H1 (cell line): ENCODE measurements around the gene MS4A3. TPM values are rescaled to one million over a fixed set of nuclear protein-coding genes. Genes with fewer than 3 reads are reported as not detected.

Source experiments
- CTCF ChIA-PET: fragments of 300-600 bp; sonication (Branson Sonifier 250); formaldehyde crosslinking; loops from one replicate; lab custom pipeline; 2021; ENCODE audit not compliant: partially characterized antibody; lab: Charles Lee
- POLR2A ChIA-PET: fragments of 300-600 bp; sonication (Branson Sonifier 250); formaldehyde crosslinking; loops from one replicate; lab custom pipeline; 2021; ENCODE audit warnings: inconsistent platforms; ENCODE audit not compliant: partially characterized antibody; lab: Charles Lee
- DNase-seq, 2 experiments: peaks; one replicate each; pipeline versions ENCODE4 v3.0.0 to v3.0.0-alpha.2; 2010 to 2022; ENCODE audit warnings: low spot score in 2 of 2, low read depth in 1 of 2, mixed read lengths in 1 of 2
- FAIRE-seq: peaks from 2 replicates; lab custom pipeline; 2011; peaks lifted over from hg19 to GRCh38; lab: Jason Lieb, UNC
- H2AFZ ChIP-seq: 2 replicates; pipeline ENCODE4 v1.8.1; 2012; ENCODE audit warnings: low read length, inconsistent platforms
- H2AK5ac ChIP-seq: 2 replicates; pipeline ENCODE4 v1.6.1; 2013; ENCODE audit warnings: low read depth, low read length
- H2BK120ac ChIP-seq: replicated peaks from 2 replicates; pipeline ENCODE3; 2013; ENCODE audit warnings: low read depth, low read length, inconsistent platforms
- H2BK12ac ChIP-seq: 2 replicates; pipeline ENCODE4 v1.6.1; 2013; ENCODE audit warnings: low read depth, low read length
- H2BK15ac ChIP-seq: 2 replicates; pipeline ENCODE4 v1.6.1; 2013; ENCODE audit warnings: low read length
- H2BK20ac ChIP-seq: 2 replicates; pipeline ENCODE4 v1.6.1; 2013; ENCODE audit warnings: low read length
- H2BK5ac ChIP-seq: 2 replicates; pipeline ENCODE4 v1.6.1; 2013; ENCODE audit warnings: low read depth, low read length
- H3K14ac ChIP-seq: 2 replicates; pipeline ENCODE4 v1.6.1; 2013; ENCODE audit warnings: inconsistent platforms; ENCODE audit not compliant: insufficient read length
- H3K18ac ChIP-seq: 2 replicates; pipeline ENCODE4 v1.6.1; 2013; ENCODE audit warnings: low read length; ENCODE audit errors: extremely low read depth
- H3K23ac ChIP-seq: 2 replicates; pipeline ENCODE4 v1.6.1; 2013; ENCODE audit warnings: inconsistent platforms; ENCODE audit not compliant: insufficient read length
- H3K23me2 ChIP-seq: 2 replicates; pipeline ENCODE4 v1.6.1; 2013; ENCODE audit warnings: low read depth, low read length
- H3K27ac ChIP-seq: 2 replicates; pipeline ENCODE4 v1.6.1; 2011; ENCODE audit warnings: low read depth, low read length, inconsistent platforms
- H3K27me3 ChIP-seq, 4 experiments: replicated peaks in 1 of 4; 1 replicate in 1 of 4; 2 replicates in 3 of 4; pipeline versions ENCODE4 v1.6.1 to v1.8.1; 2011 to 2013; ENCODE audit warnings: low read length in 3 of 4, mild to moderate bottlenecking in 3 of 4, inconsistent platforms in 2 of 4, mixed read lengths in 2 of 4, moderate library complexity in 1 of 4; ENCODE audit not compliant: control insufficient read depth in 3 of 4, insufficient read depth in 3 of 4; ENCODE audit errors: extremely low read depth in 1 of 4
- H3K36me3 ChIP-seq, 4 experiments: 2 replicates each; pipeline versions ENCODE4 v1.6.1 to v1.8.1; 2011 to 2013; ENCODE audit warnings: mild to moderate bottlenecking in 4 of 4, low read length in 3 of 4, moderate library complexity in 2 of 4, control low read depth in 1 of 4, inconsistent platforms in 1 of 4; ENCODE audit not compliant: insufficient read depth in 4 of 4, control insufficient read depth in 2 of 4
- H3K4ac ChIP-seq: replicated peaks from 2 replicates; pipeline ENCODE3; 2013; ENCODE audit warnings: low read length, low read depth, mixed read lengths, inconsistent platforms; ENCODE audit not compliant: insufficient read length
- H3K4me1 ChIP-seq, 4 experiments: replicated peaks in 1 of 4; 1 replicate in 1 of 4; 2 replicates in 3 of 4; pipeline versions ENCODE4 v1.6.1 to v1.8.1; 2011 to 2013; ENCODE audit warnings: low read length in 3 of 4, inconsistent platforms in 2 of 4, mixed read lengths in 1 of 4; ENCODE audit not compliant: insufficient read depth in 4 of 4, control insufficient read depth in 3 of 4
- H3K4me2 ChIP-seq, 2 experiments: 2 replicates each; pipeline versions ENCODE4 v1.6.1 to v1.8.1; 2011 to 2013; ENCODE audit warnings: low read depth in 2 of 2, low read length in 2 of 2, control low read depth in 1 of 2, inconsistent platforms in 1 of 2, mild to moderate bottlenecking in 1 of 2; ENCODE audit not compliant: insufficient read depth in 1 of 2
- H3K4me3 ChIP-seq, 4 experiments: fragments of 200-600, 300-600 bp in 1 of 4; sonication (generic), shearing (Covaris generic), sonication (Bioruptor Twin) in 1 of 4; 2 replicates each; pipeline versions ENCODE4 v1.5.1 to v1.8.1; 2011 to 2016; ENCODE audit warnings: low read length in 4 of 4, low read depth in 3 of 4, control low read depth in 2 of 4, inconsistent platforms in 2 of 4, mild to moderate bottlenecking in 2 of 4, mixed read lengths in 1 of 4, moderate library complexity in 1 of 4; ENCODE audit not compliant: insufficient read depth in 2 of 4; ENCODE audit errors: extremely low read depth in 1 of 4
- H3K56ac ChIP-seq: replicated peaks from 2 replicates; pipeline ENCODE3; 2013; ENCODE audit warnings: low read depth, mild to moderate bottlenecking, mixed read lengths, low read length, inconsistent platforms; ENCODE audit not compliant: insufficient read length
- H3K79me1 ChIP-seq: 2 replicates; pipeline ENCODE4 v1.6.1; 2013; ENCODE audit warnings: low read depth, low read length, control low read depth
- H3K79me2 ChIP-seq, 2 experiments: 2 replicates each; pipeline versions ENCODE4 v1.6.1 to v1.8.1; 2012 to 2013; ENCODE audit warnings: low read length in 2 of 2, mild to moderate bottlenecking in 2 of 2, inconsistent platforms in 1 of 2; ENCODE audit not compliant: insufficient read depth in 2 of 2, control insufficient read depth in 1 of 2
- H3K9ac ChIP-seq, 4 experiments: replicated peaks in 1 of 4; 1 replicate in 1 of 4; 2 replicates in 3 of 4; pipeline versions ENCODE4 v1.6.1 to v1.8.1; 2011 to 2013; ENCODE audit warnings: low read depth in 3 of 4, low read length in 3 of 4, control low read depth in 2 of 4, mild to moderate bottlenecking in 2 of 4, moderate library complexity in 2 of 4, inconsistent platforms in 1 of 4; ENCODE audit errors: extremely low read depth in 1 of 4
- H3K9me3 ChIP-seq, 2 experiments: 2 replicates each; pipeline versions ENCODE4 v1.6.1 to v1.8.1; 2012 to 2013; ENCODE audit warnings: mild to moderate bottlenecking in 2 of 2, moderate library complexity in 2 of 2, control low read depth in 1 of 2, inconsistent platforms in 1 of 2, low read depth in 1 of 2, low read length in 1 of 2, mixed read lengths in 1 of 2; ENCODE audit not compliant: insufficient read depth in 2 of 2
- H4K20me1 ChIP-seq, 2 experiments: replicated peaks in 1 of 2; 2 replicates each; pipeline versions ENCODE3 to v1.8.1; 2011 to 2013; ENCODE audit warnings: inconsistent platforms in 2 of 2, low read length in 2 of 2, mild to moderate bottlenecking in 1 of 2; ENCODE audit not compliant: insufficient read depth in 2 of 2, control insufficient read depth in 1 of 2
- H4K5ac ChIP-seq: 2 replicates; pipeline ENCODE4 v1.6.1; 2013; ENCODE audit warnings: low read length, low read depth, mixed read lengths, inconsistent platforms; ENCODE audit not compliant: insufficient read length
- H4K8ac ChIP-seq: 2 replicates; pipeline ENCODE4 v1.8.0; 2013; ENCODE audit warnings: mild to moderate bottlenecking, moderate library complexity, low read length, inconsistent platforms; ENCODE audit not compliant: insufficient read depth; ENCODE audit errors: extremely low read depth
- H4K91ac ChIP-seq: replicated peaks from 2 replicates; pipeline ENCODE3; 2013; ENCODE audit warnings: low read length, mixed read lengths, inconsistent platforms; ENCODE audit not compliant: insufficient read length
- WGBS, 2 experiments: shearing (Covaris generic) in 1 of 2; methylation state at CpG; one replicate each; pipeline versions ENCODE4 v1.1.6 to v1.1.7; 2013 to 2015; ENCODE audit warnings: low lambda C conversion rate in 2 of 2, mixed read lengths in 2 of 2, inconsistent platforms in 1 of 2, low coverage in 1 of 2, missing lambda C conversion rate in 1 of 2; ENCODE audit not compliant: insufficient replicate concordance in 2 of 2, insufficient coverage in 1 of 2, insufficient read length in 1 of 2; ENCODE audit errors: extremely low coverage in 1 of 2, missing lambda C conversion rate in 1 of 2; 5-methylcytosine and 5-hydroxymethylcytosine counted together
- polyA plus RNA-seq, 7 experiments: library from polyadenylated mRNA; depleted of rRNA in 3 of 7; stranded (reverse) in 5 of 7; unstranded in 2 of 7; fragments of >200 nt in 5 of 7; fragments of 200-250 nt in 2 of 7; gene quantifications; 1 replicate in 5 of 7; 2 replicates in 1 of 7; 4 replicates in 1 of 7; pipeline versions ENCODE4 v1.2.1 to v1.2.3, GENCODE V29; 2011 to 2013; ENCODE audit warnings: missing spikeins in 2 of 7, mixed read lengths in 2 of 7
- total RNA-seq: library from RNA; stranded (reverse); fragmentation: NEBNext Ultra II Directional; extraction: Animal tissue kit (Norgen Biotek cat#: 25700); gene quantifications from 2 replicates; pipeline ENCODE4 v1.2.1, GENCODE V29; 2021

MS4A3 gene
- total and polyA plus RNA-seq, 2 of the 8 experiments (the other 6 are each of a cell fraction or from before 2014, with no cell fraction given), result not detected

- Histone ChIP-seq H2BK120ac (no peak overlapping the region), H3K9ac (no peak overlapping the region), H4K20me1 (no peaks in the 10 kb centered on the region), H2BK20ac (no peak overlapping the region), H3K36me3 (no peaks in the 10 kb centered on the region), H3K4ac (no peak overlapping the region), H3K79me1 (no peaks in the 10 kb centered on the region), H3K4me3 (no peak overlapping the region), H4K91ac (no peak overlapping the region), H3K18ac (no peak overlapping the region), H3K56ac (no peak overlapping the region), H3K14ac (no peak overlapping the region), H3K79me2 (no peaks in the 10 kb centered on the region), H4K5ac (no peak overlapping the region), H3K4me1 (peaks cover 1 to 14% (median 4%) of the 10 kb centered on the region in 4 experiments; a peak in 4 of 7 replicates), H3K23ac (no peak overlapping the region), H3K23me2 (no peaks in the 10 kb centered on the region), H4K8ac (no peak overlapping the region), H2AFZ (no peak overlapping the region), H2BK12ac (no peak overlapping the region), H2BK5ac (no peak overlapping the region), H2AK5ac (no peak overlapping the region), H3K4me2 (no peak overlapping the region), H3K9me3 (no peaks in the 10 kb centered on the region), H3K27ac (no peak overlapping the region), H2BK15ac (no peak overlapping the region), H3K27me3 (no peaks in the 10 kb centered on the region)
- ChIA-PET POLR2A (no interaction called here), CTCF (interaction anchor here (1.4 kb wide), 1 partner anchor 132 kb away, joined by 3 read pairs; no protein-coding TSS in a partner anchor)
- 86% methylated on average over 2 of the region's 2 CpGs; no CpG with 5 or more reads in 1 of the 2 experiments for WGBS, 2 experiments
- DNase-seq, result no peak
- FAIRE-seq, result no peak
Measured at GRCh38 chr11:60119710-60120109, 63.2 kb downstream of the MS4A3 start.
